Metanephros (tissue), 2 donors: ENCODE results near the gene MYL4. TPM values are rescaled to one million over a fixed set of nuclear protein-coding genes. Genes with fewer than 3 reads are reported as not detected.

Source experiments
- small RNA-seq: library from RNA; depleted of rRNA; stranded (forward); fragments of <200 nt; gene quantifications from one replicate; pipeline ENCODE3, GENCODE V24; 2014; ENCODE audit warnings: low replicate concordance
- total RNA-seq: library from RNA; depleted of rRNA; stranded (reverse); fragments of >200 nt; gene quantifications from one replicate; pipeline ENCODE4 v1.2.3, GENCODE V29; 2014

The MYL4 gene
- 45.8 TPM for total RNA-seq

GRCh38 chr17:47208744-47209488, at the start of gene MYL4:
Gene MYL4 (plus strand): TSS chr17:47209348. CDS start chr17:47209423, 75 bp downstream.

GRCh38 chr17:47188876-47189731, 20.0 kb upstream of the MYL4 start, which contains the start of gene CDC27:
Gene CDC27 (minus strand): TSS chr17:47189295. CDS start chr17:47189172, 123 bp downstream.

GRCh38 chr17:47253541-47254402, 44.6 kb downstream of the MYL4 start, which contains the start of gene ITGB3:
Gene ITGB3 (plus strand): TSS chr17:47253827. CDS start chr17:47253862, 35 bp downstream.

Small RNA genes within 50 kb of the gene (small RNA-seq; reads per million reads assigned to genes)
- gene RNU7-186P = not detected

Other genes with a start within 250 kb of the MYL4 start
- gene RPRML, start 230.1 kb upstream of the MYL4 start, total RNA-seq = 0.35 TPM
- gene CDC27, start 20.1 kb upstream of the MYL4 start, total RNA-seq = 47.4 TPM
- 22.5 TPM for gene ITGB3, start 44.5 kb downstream of the MYL4 start, total RNA-seq
- 7.4 TPM for gene EFCAB13, start 114.6 kb downstream of the MYL4 start, total RNA-seq